ENCODE data around the gene CTDP1.

DNA sequence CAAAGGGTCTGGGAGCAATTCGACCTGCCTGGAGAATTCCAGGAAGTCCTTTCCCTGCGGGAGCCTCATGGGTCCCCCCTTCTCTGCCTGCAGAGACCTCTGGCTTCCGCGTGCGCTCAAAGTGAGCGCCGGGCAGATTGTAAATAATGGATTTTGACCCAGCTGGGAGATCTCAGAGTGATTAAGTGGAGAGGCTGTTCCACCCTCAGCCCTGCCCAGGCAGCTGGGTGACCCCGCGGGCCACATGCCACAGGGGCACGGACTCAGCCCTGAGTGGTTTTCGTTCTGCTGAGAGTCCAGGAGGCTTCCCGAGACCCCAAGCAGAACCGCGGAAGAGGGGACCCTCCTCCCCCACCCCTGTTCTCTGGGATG lies 119.4 kb downstream of the CTDP1 start:
- TF ChIP-seq, protein P1, sequence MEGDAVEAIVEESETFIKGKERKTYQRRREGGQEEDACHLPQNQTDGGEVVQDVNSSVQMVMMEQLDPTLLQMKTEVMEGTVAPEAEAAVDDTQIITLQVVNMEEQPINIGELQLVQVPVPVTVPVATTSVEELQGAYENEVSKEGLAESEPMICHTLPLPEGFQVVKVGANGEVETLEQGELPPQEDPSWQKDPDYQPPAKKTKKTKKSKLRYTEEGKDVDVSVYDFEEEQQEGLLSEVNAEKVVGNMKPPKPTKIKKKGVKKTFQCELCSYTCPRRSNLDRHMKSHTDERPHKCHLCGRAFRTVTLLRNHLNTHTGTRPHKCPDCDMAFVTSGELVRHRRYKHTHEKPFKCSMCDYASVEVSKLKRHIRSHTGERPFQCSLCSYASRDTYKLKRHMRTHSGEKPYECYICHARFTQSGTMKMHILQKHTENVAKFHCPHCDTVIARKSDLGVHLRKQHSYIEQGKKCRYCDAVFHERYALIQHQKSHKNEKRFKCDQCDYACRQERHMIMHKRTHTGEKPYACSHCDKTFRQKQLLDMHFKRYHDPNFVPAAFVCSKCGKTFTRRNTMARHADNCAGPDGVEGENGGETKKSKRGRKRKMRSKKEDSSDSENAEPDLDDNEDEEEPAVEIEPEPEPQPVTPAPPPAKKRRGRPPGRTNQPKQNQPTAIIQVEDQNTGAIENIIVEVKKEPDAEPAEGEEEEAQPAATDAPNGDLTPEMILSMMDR (IDR thresholded peaks at IDR 0.05 in 4 of 5, conservative IDR thresholded peaks at IDR 0.05 in 1 of 5) = no peak
- no peak for TF ChIP-seq POLR2A (IDR thresholded peaks at IDR 0.05)

Data from gastrocnemius medialis (tissue), 4 donors.